Right hindlimb (tissue), 1 donor: ENCODE data around the gene SLC38A10.

Source experiments
- DNase-seq: peaks from one replicate; pipeline ENCODE4 v3.0.0-alpha.2; 2018

Gene SLC38A10

GRCh38 chr17:81273698-81274470, 21.2 kb downstream of the SLC38A10 start:
- no peak for DNase-seq

- no peak for DNase-seq
Observed at GRCh38 chr17:81272616-81273015, 22.5 kb downstream of the SLC38A10 start.

DNA sequence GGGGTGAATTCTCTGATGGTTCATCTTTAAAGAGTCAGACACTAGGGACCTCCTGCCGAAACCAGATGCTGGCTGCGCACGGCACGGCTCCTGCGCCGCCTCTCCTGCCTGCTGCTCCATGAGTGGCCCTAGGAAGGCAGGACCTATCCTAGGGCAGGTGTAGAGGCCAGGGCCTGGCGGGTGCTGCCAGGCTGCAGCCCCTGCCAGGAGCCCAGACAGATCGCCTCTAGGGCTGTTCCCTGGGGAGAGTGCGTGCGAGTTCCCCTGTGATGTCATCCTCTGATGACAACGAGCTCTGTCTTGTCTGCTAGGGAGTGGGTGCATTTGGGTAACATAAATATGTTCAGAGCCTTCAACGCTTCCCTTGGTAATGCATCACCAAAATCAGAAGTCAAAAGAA, 23.9 kb downstream of the SLC38A10 start:
- no peak for DNase-seq

DNA sequence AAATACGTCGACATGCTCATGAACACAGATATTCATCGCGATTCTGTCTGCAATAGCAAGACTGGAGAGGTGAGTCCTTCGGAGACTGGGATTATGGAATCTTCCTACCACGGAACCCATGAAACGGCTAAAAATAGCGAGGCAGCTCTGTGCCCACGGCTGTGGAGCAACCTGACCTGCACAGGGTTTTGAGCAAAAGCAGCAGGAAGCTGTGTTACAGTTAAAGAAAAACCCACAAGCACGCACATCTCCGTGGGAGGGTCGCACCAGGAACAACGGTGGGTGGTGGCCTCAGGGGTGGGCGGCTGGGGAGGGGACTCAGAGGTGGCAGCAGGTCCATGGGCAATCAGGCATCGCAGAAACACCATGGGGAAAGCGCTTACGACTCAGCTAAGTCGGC, 24.8 kb downstream of the SLC38A10 start:
- DNase-seq: no peak

GRCh38 chr17:81267390-81268067, 27.6 kb downstream of the SLC38A10 start:
- no peak for DNase-seq

GRCh38 chr17:81265576-81265975, 29.5 kb downstream of the SLC38A10 start:
- no peak for DNase-seq

- no peak for DNase-seq
Observed at GRCh38 chr17:81264640-81265039, 30.5 kb downstream of the SLC38A10 start.

- no peak for DNase-seq
Observed at GRCh38 chr17:81263371-81264181, 31.5 kb downstream of the SLC38A10 start.

DNA sequence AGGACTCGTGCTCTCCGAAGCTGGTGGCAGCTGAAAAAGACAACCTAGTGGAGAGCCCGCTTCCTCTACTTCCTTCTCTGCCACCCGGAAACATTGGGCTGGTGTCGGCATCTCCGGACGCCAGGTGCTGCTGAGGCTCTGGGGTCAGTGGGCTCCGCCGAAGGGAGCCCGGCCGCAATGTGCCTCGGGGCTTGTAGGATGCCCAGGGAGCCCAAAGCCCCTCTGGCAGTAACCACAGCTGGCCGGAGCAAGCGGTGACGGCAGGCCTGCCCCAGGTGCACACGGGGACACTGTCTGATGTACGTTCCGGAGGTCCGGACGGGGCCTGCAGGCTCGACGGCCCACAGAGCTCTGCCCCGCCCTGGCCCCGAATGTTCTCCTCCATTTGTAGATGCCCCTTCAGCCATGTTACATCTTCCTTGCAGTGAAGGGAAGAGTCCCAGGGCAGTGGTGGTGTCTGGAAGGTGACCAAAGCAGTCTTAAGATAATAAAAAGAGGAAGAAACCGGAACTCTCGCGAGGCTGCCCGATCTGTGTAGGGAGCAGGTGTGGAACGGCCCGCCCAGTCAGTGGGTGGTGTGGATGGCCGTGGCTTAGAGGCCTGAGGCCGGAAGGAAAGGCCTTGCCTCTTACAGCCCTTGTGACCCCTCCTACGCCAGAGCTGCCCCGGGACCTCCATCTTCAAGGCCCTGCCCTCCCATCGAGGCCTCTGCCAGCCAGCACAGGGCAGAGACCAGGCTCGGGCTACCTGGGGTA, 33.3 kb downstream of the SLC38A10 start:
- DNase-seq: no peak

GRCh38 chr17:81261096-81261495, 34.0 kb downstream of the SLC38A10 start:
- DNase-seq: no peak

- no peak for DNase-seq
Observed at GRCh38 chr17:81260641-81261040, 34.5 kb downstream of the SLC38A10 start.

DNA sequence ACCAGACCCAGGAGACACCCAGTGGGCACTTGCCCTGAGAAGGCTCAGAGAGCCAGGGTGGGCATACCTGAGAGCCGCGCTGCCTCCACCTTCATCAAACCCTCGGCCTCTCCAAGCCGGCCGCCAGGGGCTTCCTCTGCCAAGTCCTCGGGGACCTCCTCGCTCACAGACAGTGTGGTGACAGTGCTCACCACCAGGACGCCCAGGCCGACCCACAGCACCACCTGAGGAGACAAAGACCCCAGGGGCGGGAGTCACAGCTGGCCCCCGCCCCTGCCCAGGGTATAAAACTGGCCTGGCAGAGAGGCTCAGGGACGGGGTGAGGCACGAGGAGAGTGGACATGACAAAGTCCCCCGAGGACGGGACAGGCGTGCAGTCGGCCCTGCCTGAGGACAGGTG, 34.9 kb downstream of the SLC38A10 start:
- no peak for DNase-seq

- DNase-seq: no peak
Observed at GRCh38 chr17:81259058-81259605, 36.0 kb downstream of the SLC38A10 start.

DNA sequence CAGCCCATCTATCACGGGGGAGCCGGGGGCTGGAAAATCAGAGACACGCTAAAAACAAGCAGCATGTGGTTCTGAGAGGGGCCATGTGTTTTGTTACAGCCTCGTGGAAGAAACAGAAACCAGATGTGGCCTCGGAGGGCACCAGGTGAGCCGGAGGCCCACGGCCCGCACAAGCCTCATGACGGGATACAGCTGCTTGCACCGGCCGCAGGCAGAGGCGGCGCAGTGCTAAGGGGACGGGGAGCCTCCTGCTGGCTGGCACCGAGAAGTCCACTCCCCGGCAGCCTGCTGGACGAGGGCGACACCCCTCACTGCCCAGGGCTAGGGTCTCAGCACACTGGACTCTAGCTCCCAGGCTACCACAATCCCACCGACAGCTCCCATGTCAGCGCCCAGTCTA, 36.8 kb downstream of the SLC38A10 start:
- no peak for DNase-seq

GRCh38 chr17:81257533-81257932, 37.6 kb downstream of the SLC38A10 start:
- DNase-seq: no peak

DNA sequence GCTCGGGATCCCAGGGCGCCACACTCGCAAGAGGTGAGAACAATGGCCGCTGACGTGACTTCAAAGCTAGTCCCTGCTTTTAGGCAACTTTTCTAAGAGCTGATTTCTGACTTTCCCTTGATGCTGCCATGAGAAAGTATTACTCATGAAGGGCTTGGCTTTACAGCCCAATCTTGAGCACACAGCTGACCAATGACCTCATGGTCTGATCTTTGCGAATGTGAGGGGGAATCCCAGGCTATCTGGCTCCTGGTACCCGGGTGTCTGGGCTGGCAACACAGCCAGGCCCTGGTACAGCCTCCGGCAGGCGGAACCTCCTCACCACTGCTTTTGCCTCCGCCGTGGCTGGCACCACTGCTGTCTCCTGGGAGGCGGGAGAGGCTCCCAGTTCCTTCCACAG, 38.5 kb downstream of the SLC38A10 start:
- DNase-seq: no peak

- peak; percentile 83 for DNase-seq
Observed at GRCh38 chr17:81254955-81255717, 40.0 kb downstream of the SLC38A10 start.

- DNase-seq: peak; percentile 67
Observed at GRCh38 chr17:81253358-81254131, 41.6 kb downstream of the SLC38A10 start.

- DNase-seq: no peak
Observed at GRCh38 chr17:81252987-81253329, 42.1 kb downstream of the SLC38A10 start.

DNA sequence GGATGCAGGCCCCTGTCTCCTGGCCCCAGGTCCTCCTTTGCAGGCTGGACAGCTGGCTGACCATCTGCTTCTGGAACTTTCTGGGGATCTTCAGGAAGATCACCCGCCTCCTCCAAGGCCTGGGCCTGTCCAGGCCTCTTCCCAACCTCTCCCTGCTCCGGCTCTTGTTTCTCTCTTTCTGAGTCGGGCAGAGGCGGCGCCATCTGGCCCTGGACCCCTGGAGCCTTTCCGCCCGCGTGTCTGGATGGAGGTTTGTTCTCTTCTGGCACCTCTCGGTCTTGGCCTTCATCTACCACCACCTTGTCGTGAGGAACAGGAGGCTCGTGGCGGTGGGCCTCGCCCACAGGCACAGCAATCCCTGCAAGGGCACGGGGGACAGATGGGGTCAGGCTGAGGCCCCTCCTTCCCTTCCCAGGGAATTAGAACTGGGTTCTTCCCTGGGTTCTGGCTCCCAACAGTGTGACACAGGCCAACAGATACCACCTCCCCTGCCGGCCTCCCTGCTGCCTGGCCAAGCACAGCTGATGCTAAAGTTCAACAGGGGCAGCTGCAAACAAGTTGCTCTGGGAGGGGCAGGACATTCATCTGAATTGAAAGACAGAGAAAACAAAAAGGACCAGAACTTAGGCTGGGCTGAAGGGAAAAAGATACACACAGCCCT, 42.7 kb downstream of the SLC38A10 start:
- no peak for DNase-seq
